Measurements from ENCODE around the gene ZNF883. TPM values are rescaled to one million over a fixed set of nuclear protein-coding genes. Genes with fewer than 3 reads are reported as not detected.

The ZNF883 gene
- total RNA-seq, 1 donor from 2014 or later = not detected

DNA sequence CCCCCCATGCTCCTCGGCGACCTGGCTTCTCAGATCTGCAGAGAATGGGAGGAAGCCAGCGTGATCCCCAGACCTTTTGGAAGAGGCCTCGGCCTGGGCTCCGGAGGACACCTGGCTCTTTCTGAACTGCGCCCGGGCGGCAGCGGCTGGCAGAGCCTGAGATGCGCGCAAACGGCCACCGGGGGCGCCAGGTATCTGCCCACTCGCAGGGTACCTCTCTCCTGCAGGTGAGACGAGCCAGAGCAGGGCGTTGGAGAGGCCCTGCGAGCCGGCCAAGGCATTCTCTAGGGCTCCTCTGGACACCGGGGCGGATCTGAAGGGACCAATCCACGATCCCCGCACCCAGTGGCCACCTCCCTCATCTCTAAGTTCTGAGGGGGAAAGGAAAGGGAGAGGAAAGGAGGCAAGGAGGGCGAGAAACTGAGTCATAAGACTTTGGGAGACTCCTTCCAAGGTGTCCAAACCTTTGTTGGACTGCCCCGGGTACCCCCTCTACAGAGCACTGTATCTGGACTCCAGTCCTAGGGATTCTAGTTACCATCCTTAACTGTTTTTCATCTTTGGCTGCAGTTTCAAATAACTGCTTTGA, 66.3 kb downstream of the ZNF883 start:
- no peak for DNase-seq (ENCODE audit: low spot score in 2 of 2)
- intact Hi-C loops (cut with DNase I) = no loop called here
- H3K4me1 ChIP-seq = no peaks in the 10 kb centered on the region
- H3K27ac ChIP-seq = no peak overlapping the region
- H3K9me3 ChIP-seq = no peaks in the 10 kb centered on the region
- no peaks in the 10 kb centered on the region for H3K36me3 ChIP-seq
- TF ChIP-seq, protein P1, sequence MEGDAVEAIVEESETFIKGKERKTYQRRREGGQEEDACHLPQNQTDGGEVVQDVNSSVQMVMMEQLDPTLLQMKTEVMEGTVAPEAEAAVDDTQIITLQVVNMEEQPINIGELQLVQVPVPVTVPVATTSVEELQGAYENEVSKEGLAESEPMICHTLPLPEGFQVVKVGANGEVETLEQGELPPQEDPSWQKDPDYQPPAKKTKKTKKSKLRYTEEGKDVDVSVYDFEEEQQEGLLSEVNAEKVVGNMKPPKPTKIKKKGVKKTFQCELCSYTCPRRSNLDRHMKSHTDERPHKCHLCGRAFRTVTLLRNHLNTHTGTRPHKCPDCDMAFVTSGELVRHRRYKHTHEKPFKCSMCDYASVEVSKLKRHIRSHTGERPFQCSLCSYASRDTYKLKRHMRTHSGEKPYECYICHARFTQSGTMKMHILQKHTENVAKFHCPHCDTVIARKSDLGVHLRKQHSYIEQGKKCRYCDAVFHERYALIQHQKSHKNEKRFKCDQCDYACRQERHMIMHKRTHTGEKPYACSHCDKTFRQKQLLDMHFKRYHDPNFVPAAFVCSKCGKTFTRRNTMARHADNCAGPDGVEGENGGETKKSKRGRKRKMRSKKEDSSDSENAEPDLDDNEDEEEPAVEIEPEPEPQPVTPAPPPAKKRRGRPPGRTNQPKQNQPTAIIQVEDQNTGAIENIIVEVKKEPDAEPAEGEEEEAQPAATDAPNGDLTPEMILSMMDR (IDR thresholded peaks at IDR 0.05) = no peak
- no peaks in the 10 kb centered on the region for H3K27me3 ChIP-seq
- H3K4me3 ChIP-seq = no peak overlapping the region

DNA sequence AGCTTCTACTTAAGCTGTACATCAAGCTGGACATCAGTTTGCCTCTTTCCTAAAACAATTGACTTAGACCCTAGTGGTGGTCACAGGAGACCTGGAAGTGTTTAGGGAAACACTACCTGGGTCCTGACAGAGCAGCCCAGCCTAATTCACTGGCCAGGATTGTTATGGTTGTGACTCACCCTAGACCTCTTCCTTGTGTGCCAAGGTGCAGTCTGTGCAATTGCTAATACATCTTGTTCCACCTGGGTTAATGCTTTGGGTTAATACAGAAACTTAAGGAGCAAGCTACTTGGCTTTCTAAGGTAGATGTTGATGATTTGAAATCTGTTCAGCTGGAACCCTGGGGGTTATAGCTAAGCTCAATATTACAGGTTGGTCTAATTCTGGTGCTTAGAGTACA, 72.6 kb downstream of the ZNF883 start:
- Histone ChIP-seq H3K36me3 (no peaks in the 10 kb centered on the region), H3K4me1 (no peaks in the 10 kb centered on the region), H3K9me3 (no peaks in the 10 kb centered on the region), H3K4me3 (no peak overlapping the region), H3K27ac (no peak overlapping the region), H3K27me3 (no peaks in the 10 kb centered on the region)
- no peak for DNase-seq (ENCODE audit: low spot score in 2 of 2)
- intact Hi-C loops (cut with DNase I) = no loop called here
- TF ChIP-seq, protein P1 (IDR thresholded peaks at IDR 0.05) = no peak

DNA sequence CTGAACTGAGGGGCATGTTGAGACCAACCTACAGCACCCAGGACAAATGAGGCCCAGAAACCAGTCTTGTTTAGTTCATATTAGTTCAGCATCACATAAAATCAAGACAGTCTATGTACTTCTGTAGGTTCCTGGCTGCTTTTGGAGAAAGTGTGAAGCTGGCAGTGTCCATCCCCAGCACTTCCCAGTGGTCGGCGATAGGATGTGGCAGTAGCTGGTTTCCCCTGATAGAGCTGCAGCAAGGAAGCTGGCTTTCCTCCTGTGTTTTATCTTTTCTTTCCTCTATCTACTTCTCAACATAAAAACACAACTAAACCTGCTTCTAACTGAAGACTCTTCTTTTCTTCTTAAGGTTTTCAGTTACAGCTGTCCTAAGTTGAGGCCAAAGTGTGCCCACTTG, 78.3 kb downstream of the ZNF883 start:
- Histone ChIP-seq H3K27me3 (no peaks in the 10 kb centered on the region), H3K9me3 (no peaks in the 10 kb centered on the region), H3K4me3 (no peak overlapping the region), H3K27ac (no peak overlapping the region), H3K4me1 (no peaks in the 10 kb centered on the region), H3K36me3 (no peaks in the 10 kb centered on the region)
- DNase-seq (ENCODE audit: low spot score in 2 of 2) = no peak
- TF ChIP-seq, protein P1 (IDR thresholded peaks at IDR 0.05) = no peak
- intact Hi-C loops (cut with DNase I) = no loop called here

DNA sequence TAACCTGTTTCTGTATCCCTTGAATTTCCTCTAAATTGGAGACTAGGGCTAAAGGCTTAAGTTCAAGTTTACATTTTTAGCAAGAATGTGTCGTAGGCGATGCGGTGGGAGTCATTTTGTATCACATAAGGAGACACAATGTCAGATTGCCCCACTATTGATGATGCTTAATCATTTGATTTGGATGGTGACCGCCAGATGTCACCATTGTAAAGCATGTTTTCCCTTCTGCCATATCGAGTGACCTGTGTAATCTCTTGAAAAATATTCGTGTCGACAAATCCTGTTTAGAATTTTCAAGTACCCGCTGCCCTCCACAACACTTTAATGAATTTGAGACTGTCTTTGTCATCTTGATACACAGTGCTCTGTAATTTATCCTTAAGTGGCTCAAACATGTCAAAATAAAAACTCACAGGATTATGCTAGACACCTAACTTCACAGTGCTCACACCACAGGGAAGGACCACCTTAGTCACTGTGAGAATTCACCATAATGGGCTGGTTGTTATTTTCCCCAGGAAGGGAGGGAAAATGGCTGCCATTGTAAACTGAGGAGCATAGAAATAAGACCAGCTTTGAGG, 86.8 kb downstream of the ZNF883 start:
- Histone ChIP-seq H3K9me3 (no peaks in the 10 kb centered on the region), H3K27ac (no peak overlapping the region), H3K27me3 (no peaks in the 10 kb centered on the region), H3K4me3 (no peak overlapping the region), H3K4me1 (no peaks in the 10 kb centered on the region), H3K36me3 (no peaks in the 10 kb centered on the region)
- TF ChIP-seq, protein P1 (IDR thresholded peaks at IDR 0.05) = peak; percentile 9 to 31 (median 13)
- DNase-seq (ENCODE audit: low spot score in 2 of 2) = no peak
- intact Hi-C loops (cut with DNase I) = loop anchor here (5.0 kb wide), 1 partner anchor 187 kb away; no protein-coding TSS in a partner anchor

DNA sequence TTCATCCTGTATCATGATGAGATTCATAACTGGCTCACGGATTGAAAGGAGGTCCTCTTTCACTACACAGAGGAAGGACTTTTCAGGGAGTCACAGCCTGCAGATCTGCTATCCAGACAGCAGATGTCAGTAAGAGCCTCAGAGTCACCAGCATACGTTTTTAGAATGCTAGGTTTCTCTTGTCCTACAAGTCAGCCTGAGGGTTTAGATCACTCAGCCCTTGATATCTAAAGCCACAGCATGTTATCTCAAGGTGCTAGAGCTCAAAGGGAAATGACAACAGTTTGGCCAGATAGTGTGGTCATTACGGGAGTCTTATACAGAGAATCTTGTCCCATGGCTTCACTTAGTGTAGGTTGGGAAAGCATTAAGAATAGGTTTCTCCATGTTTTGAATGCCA, 90.4 kb downstream of the ZNF883 start:
- no peak overlapping the region for H3K4me3 ChIP-seq
- TF ChIP-seq, protein P1 (IDR thresholded peaks at IDR 0.05) = peak in 1 of 3 experiments; percentile 31
- H3K36me3 ChIP-seq = no peaks in the 10 kb centered on the region
- DNase-seq (ENCODE audit: low spot score in 2 of 2) = no peak
- H3K4me1 ChIP-seq = no peaks in the 10 kb centered on the region
- H3K27me3 ChIP-seq = no peaks in the 10 kb centered on the region
- no peak overlapping the region for H3K27ac ChIP-seq
- H3K9me3 ChIP-seq = no peaks in the 10 kb centered on the region
- intact Hi-C loops (cut with DNase I) = no loop called here

Data from ascending aorta (tissue), 2 donors.